AG09309 (cell line): ENCODE results near the gene UVSSA.

Experiments used
- DNase-seq: peaks from one replicate; pipeline ENCODE4 v3.0.0-alpha.2; 2010; ENCODE audit warnings: low read depth
- H3K4me3 ChIP-seq: 2 replicates; pipeline ENCODE4 v1.5.1; 2011; ENCODE audit warnings: mild to moderate bottlenecking, low read depth, low read length, moderate library complexity; ENCODE audit not compliant: control insufficient read depth
- CTCF ChIP-seq: IDR thresholded peaks from 2 replicates; pipeline ENCODE4 v1.5.1; 2011; ENCODE audit warnings: mild to moderate bottlenecking, low read depth, low read length, inconsistent platforms; ENCODE audit not compliant: insufficient read depth, control insufficient read depth; ENCODE audit errors: missing control alignments

The UVSSA gene

GRCh38 chr4:1375761-1376322 lies 28.8 kb downstream of the UVSSA start:
- no peak for TF ChIP-seq CTCF
- no peak for DNase-seq
- H3K4me3 ChIP-seq = no peak overlapping the region

GRCh38 chr4:1376391-1376840 lies 29.4 kb downstream of the UVSSA start:
- no peak for TF ChIP-seq CTCF
- no peak overlapping the region for H3K4me3 ChIP-seq
- no peak for DNase-seq

GRCh38 chr4:1376841-1377605 lies 30.0 kb downstream of the UVSSA start:
- no peak overlapping the region for H3K4me3 ChIP-seq
- no peak for DNase-seq
- no peak for TF ChIP-seq CTCF

GRCh38 chr4:1377606-1378261 lies 30.7 kb downstream of the UVSSA start:
- no peak for DNase-seq
- no peak overlapping the region for H3K4me3 ChIP-seq
- no peak for TF ChIP-seq CTCF

- TF ChIP-seq CTCF = no peak
- H3K4me3 ChIP-seq = no peak overlapping the region
- no peak for DNase-seq
Measured at GRCh38 chr4:1378559-1379231, 31.7 kb downstream of the UVSSA start.

GRCh38 chr4:1379351-1379781 lies 32.4 kb downstream of the UVSSA start:
- no peak for DNase-seq
- no peak overlapping the region for H3K4me3 ChIP-seq
- no peak for TF ChIP-seq CTCF
